OCI-LY1 (cell line): Measurements from ENCODE around the gene ASPDH.

Experiments
- EZH2 ChIP-seq: fragments of 200-600 bp; sonication (generic), shearing (Covaris generic); IDR thresholded peaks from 2 replicates; pipeline ENCODE4 v1.8.0; 2017; ENCODE audit warnings: borderline replicate concordance, mixed run types, mild to moderate bottlenecking, antibody characterized with exemption, low read length, moderate library complexity, mixed read lengths
- TF ChIP-seq, protein P1 (sequence below): fragments of 200-600 bp; sonication (generic), shearing (Covaris generic); IDR thresholded peaks from 2 replicates; pipeline ENCODE4 v1.5.1; 2017; ENCODE audit warnings: mild to moderate bottlenecking, antibody characterized with exemption, low read length, moderate library complexity, mixed read lengths

DNA sequence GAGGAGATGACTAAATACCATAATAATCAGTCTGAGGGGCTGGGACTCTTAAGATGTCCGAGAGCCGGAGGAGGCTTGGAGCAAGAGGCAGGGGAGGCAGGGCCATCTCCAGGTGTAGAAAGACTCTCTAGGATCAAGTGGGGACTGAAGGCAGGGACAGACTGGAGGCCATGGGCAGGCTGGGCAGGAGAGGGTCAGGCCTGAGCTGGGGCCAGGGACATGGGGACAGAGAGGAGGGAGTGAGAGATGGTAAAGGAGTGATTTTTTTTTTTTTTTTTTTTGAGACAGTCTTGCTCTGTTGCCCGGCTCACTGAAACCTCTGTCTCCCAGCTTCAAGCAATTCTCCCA lies 4.9 kb downstream of the ASPDH start:
- TF ChIP-seq, protein P1, sequence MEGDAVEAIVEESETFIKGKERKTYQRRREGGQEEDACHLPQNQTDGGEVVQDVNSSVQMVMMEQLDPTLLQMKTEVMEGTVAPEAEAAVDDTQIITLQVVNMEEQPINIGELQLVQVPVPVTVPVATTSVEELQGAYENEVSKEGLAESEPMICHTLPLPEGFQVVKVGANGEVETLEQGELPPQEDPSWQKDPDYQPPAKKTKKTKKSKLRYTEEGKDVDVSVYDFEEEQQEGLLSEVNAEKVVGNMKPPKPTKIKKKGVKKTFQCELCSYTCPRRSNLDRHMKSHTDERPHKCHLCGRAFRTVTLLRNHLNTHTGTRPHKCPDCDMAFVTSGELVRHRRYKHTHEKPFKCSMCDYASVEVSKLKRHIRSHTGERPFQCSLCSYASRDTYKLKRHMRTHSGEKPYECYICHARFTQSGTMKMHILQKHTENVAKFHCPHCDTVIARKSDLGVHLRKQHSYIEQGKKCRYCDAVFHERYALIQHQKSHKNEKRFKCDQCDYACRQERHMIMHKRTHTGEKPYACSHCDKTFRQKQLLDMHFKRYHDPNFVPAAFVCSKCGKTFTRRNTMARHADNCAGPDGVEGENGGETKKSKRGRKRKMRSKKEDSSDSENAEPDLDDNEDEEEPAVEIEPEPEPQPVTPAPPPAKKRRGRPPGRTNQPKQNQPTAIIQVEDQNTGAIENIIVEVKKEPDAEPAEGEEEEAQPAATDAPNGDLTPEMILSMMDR: no peak
- TF ChIP-seq EZH2: no peak
